ENCODE measurements around the gene EPHB1. TPM values are rescaled to one million over a fixed set of nuclear protein-coding genes. Genes with fewer than 3 reads are reported as not detected.

EPHB1 gene
- total RNA-seq, 3 donors from 2014 or later = 1.8 to 5.9 (median 3.4) TPM

DNA sequence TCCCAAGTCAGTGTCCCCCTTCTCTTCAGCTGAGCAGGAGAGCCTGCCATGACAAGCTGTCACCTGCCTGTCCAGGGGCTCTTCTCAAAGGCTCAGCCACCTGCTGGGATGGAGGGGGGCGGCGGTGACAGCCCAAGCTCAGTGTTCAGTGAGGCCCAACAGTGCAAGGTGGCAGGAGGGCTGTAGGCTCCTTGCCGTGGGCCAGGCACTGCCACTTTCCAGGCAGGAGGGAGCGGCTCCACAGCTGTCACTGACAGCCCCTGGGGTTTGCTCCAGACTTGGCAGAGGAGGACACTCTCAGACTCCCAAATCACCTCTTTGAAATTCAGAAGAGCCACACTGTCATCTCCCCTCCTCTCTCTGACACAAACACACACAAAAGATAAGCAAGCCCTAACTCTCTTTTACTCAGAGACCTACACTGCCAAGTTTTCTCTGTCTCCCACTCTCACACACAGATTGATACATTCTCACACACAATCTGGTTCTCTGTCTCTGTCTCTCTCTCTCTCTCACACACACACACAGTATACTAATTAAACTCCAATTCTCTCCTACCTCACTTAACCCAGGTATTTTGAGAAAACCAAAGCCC, 443.3 kb downstream of the EPHB1 start:
- TF ChIP-seq POLR2A (IDR thresholded peaks at IDR 0.05) (no peak), POLR2AphosphoS5 (IDR thresholded peaks at IDR 0.05) (no peak)
- TF ChIP-seq, protein P1, sequence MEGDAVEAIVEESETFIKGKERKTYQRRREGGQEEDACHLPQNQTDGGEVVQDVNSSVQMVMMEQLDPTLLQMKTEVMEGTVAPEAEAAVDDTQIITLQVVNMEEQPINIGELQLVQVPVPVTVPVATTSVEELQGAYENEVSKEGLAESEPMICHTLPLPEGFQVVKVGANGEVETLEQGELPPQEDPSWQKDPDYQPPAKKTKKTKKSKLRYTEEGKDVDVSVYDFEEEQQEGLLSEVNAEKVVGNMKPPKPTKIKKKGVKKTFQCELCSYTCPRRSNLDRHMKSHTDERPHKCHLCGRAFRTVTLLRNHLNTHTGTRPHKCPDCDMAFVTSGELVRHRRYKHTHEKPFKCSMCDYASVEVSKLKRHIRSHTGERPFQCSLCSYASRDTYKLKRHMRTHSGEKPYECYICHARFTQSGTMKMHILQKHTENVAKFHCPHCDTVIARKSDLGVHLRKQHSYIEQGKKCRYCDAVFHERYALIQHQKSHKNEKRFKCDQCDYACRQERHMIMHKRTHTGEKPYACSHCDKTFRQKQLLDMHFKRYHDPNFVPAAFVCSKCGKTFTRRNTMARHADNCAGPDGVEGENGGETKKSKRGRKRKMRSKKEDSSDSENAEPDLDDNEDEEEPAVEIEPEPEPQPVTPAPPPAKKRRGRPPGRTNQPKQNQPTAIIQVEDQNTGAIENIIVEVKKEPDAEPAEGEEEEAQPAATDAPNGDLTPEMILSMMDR (IDR thresholded peaks at IDR 0.05) = no peak
- no peak overlapping the region for H3K4me3 ChIP-seq
- H3K4me1 ChIP-seq = no peaks in the 10 kb centered on the region
- H3K9me3 ChIP-seq = no peaks in the 10 kb centered on the region
- intact Hi-C loops (cut with DNase I; ENCODE audit: low total_unique reads) = no loop called here
- no peaks in the 10 kb centered on the region for H3K27me3 ChIP-seq
- no peak overlapping the region for H3K27ac ChIP-seq
- H3K36me3 ChIP-seq = no peaks in the 10 kb centered on the region
- no peak for DNase-seq (ENCODE audit: low spot score in 2 of 2)

DNA sequence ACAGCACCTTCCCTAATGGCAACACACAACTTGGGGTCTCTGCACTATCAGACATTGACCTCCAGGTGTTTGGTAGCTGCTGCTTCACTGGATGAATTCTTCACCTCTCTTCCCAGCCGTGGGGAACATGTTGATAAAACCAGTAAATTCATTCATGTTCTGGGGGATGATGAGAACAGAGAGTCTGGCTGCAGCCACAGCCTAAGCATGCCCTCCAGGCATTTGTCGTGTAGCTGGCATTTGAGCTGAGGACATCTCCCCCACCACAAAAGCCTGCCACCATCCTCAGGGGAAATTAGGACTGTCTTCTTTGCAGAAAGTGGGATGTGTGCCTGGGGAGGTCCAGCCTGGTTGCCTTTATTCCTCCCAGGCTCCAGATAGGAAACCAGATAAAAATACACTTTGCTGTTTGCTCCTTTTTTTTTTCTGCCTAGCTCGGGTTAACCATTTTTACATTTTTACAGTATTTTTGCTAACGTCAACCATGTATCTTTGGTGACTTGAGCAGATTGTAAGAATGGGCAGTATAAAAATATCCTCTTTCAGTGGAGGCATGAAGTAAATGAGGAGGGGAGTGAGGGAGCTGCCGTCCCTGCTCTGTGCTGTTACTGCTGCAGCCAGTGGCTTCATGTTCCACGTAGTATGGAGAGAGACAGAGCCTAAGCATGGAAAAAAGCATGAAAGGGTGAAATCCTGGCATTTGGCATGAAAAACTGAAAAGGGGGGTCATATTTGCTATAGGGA, 444.0 kb downstream of the EPHB1 start:
- no peak overlapping the region for H3K4me3 ChIP-seq
- TF ChIP-seq, protein P1 (IDR thresholded peaks at IDR 0.05) = no peak
- TF ChIP-seq POLR2A (IDR thresholded peaks at IDR 0.05) (no peak), POLR2AphosphoS5 (IDR thresholded peaks at IDR 0.05) (no peak)

DNA sequence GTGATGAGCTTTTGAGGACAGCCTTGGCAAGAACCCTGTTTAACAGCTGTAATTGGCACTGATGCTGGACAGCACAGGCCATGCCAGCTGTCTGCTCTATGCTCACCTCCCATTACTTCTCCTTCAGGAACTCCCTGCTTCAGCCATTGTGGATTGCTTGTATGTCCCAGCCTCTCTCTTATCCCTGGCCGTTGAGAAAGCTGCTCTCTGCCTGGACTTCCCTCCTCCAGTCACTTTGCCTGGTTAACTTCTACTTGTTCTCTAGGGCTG, 444.5 kb downstream of the EPHB1 start:
- no peak for DNase-seq (ENCODE audit: low spot score in 2 of 2)
- H3K27me3 ChIP-seq = no peaks in the 10 kb centered on the region
- intact Hi-C loops (cut with DNase I; ENCODE audit: low total_unique reads) = no loop called here
- no peak for TF ChIP-seq POLR2A (IDR thresholded peaks at IDR 0.05)
- TF ChIP-seq, protein P1 (IDR thresholded peaks at IDR 0.05) = no peak
- no peak for TF ChIP-seq POLR2AphosphoS5 (IDR thresholded peaks at IDR 0.05)
- H3K36me3 ChIP-seq = no peaks in the 10 kb centered on the region
- no peaks in the 10 kb centered on the region for H3K9me3 ChIP-seq
- no peak overlapping the region for H3K27ac ChIP-seq
- no peak overlapping the region for H3K4me3 ChIP-seq
- no peaks in the 10 kb centered on the region for H3K4me1 ChIP-seq

More for the DNA sequence above, 444.0 kb downstream of the EPHB1 start:
- Histone ChIP-seq H3K36me3 (no peaks in the 10 kb centered on the region), H3K27me3 (no peaks in the 10 kb centered on the region), H3K27ac (no peak overlapping the region), H3K4me1 (no peaks in the 10 kb centered on the region), H3K9me3 (no peaks in the 10 kb centered on the region)
- no peak for DNase-seq (ENCODE audit: low spot score in 2 of 2)
- intact Hi-C loops (cut with DNase I; ENCODE audit: low total_unique reads) = no loop called here

DNA sequence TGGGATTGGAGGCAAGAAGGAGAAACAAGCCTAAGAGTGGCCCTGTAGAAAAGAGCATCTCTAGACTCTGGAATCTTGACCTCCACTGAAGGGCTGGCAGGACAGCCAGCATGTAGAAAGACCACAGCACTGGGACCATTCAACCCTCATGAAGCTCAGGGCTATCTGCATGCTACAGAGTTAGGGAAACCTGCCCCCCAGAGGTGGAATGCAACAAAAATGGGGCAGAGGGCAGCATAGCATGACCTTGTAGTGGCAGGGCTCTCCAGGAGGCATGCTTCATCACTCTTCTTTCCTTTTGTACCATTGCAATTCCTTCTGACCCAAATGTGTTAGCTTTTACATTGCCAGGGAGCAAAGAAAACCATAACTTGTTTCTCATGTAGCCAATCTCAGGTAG, 445.4 kb downstream of the EPHB1 start:
- DNase-seq (ENCODE audit: low spot score in 2 of 2) = no peak
- intact Hi-C loops (cut with DNase I; ENCODE audit: low total_unique reads) = no loop called here
- Histone ChIP-seq H3K9me3 (no peaks in the 10 kb centered on the region), H3K27ac (no peak overlapping the region), H3K4me3 (no peak overlapping the region), H3K27me3 (no peaks in the 10 kb centered on the region), H3K36me3 (no peaks in the 10 kb centered on the region), H3K4me1 (no peaks in the 10 kb centered on the region)
- no peak for TF ChIP-seq POLR2AphosphoS5 (IDR thresholded peaks at IDR 0.05)
- no peak for TF ChIP-seq POLR2A (IDR thresholded peaks at IDR 0.05)
- TF ChIP-seq, protein P1 (IDR thresholded peaks at IDR 0.05) = no peak

DNA sequence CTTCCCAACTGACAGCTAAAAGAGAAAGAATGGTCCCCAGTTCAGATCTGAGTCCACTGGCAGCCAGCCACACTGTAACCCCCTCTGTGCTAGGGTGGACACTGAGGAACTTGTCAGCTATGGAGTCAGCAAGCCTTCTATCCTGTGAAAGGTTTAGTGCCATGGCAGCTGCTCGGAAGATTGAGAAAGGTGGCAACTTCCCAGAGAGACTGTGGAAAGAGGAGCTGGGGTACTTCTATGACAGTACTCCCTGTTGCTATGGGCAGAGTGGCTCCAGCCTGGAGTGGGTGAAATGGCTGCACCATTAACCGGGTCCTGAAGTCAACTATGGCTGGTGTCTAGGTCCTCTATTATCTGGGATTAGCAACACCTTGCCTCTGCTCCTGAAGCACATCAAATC, 447.2 kb downstream of the EPHB1 start:
- H3K36me3 ChIP-seq = no peaks in the 10 kb centered on the region
- intact Hi-C loops (cut with DNase I; ENCODE audit: low total_unique reads) = no loop called here

More for the DNA sequence above, 447.2 kb downstream of the EPHB1 start:
- no peak for DNase-seq (ENCODE audit: low spot score in 2 of 2)
- Histone ChIP-seq H3K4me1 (no peaks in the 10 kb centered on the region), H3K4me3 (no peak overlapping the region), H3K27ac (no peak overlapping the region), H3K9me3 (no peaks in the 10 kb centered on the region), H3K27me3 (no peaks in the 10 kb centered on the region)
- TF ChIP-seq POLR2A (IDR thresholded peaks at IDR 0.05) (no peak), POLR2AphosphoS5 (IDR thresholded peaks at IDR 0.05) (no peak)
- TF ChIP-seq, protein P1 (IDR thresholded peaks at IDR 0.05) = no peak
